Superior temporal gyrus (tissue), 1 donor: ENCODE data around the gene PLEKHG4B.

Experiments
- DNase-seq: peaks from one replicate; pipeline ENCODE4 v3.0.0-alpha.2; 2016; ENCODE audit errors: extremely low spot score

The PLEKHG4B gene

DNA sequence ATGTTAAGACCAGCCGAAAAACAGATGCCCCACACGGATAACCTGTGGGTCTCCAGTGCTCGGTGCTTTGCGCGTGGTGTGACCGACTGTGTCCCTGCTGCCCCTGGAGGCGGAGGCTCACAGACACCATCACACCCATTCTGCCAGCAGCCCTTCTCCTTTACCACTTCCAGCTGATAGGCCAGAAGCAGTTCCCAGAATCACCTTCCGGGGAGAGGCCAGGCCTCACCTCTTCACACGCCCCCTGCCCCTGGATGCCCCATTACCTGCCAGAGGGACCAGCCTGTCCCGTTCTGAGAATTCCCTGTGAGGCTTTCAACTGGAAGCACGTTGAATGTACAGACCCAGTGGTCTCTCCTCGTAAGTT lies 77.7 kb downstream of the PLEKHG4B start:
- DNase-seq = no peak

DNA sequence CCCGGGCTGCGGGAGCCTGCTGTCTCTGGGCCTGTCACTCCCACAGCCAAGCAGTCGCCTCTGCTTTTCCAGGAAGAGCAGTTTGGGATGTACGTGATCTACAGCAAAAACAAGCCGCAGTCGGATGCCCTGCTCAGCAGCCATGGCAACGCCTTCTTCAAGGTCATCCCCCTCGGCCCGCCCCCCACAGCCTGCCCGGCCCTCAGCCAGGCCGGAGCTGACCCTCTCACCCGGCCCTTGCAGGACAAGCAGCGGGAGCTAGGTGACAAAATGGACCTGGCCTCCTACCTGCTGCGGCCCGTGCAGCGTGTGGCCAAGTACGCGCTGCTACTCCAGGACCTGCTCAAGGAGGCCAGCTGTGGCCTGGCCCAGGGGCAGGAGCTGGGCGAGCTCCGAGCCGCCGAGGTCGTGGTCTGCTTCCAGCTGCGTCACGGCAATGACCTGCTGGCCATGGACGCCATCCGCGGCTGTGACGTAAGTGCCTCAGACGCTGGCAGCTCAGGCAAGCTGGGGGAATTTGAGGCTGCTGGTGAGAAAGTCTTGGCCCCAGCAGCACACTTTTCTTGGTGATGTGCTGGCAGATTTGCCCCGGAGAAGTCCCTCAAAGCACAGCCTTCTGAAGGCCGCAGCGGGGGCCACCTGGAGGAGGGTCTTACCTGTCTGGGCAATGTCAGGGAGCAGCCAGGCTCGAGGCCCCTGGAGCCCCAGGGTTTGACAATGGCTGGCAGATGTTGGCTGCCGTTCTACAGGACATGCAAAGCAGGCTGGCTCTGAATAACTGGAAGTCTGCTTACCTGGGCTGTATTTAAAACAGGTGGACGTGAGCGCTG lies 79.2 kb downstream of the PLEKHG4B start:
- DNase-seq = no peak

DNA sequence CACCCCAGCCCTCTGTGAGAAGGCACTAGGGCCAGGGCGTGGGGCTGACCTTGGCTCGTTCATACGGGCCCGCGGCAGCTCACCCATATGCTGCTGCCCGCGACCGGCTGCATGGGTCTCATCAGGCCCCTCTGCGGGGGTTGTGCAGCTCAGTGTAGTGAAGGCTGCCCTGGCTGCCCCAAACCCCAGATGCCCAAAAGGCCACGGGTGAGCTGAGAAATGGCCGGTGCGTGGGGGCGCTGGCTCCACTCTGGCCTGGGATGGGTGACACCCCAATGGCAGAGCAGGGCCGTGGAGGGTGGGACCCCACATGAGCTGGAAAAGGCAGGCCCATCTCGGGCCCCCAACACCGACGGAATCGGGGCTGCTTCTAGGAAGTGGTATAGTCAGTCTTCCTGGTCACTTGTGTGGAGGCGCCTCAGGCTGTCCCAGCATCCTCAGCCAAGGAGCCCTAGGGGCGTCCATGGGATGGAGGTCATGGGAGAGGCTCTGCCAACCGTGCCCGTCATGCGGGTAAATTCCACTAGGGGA lies 79.9 kb downstream of the PLEKHG4B start:
- no peak for DNase-seq

DNA sequence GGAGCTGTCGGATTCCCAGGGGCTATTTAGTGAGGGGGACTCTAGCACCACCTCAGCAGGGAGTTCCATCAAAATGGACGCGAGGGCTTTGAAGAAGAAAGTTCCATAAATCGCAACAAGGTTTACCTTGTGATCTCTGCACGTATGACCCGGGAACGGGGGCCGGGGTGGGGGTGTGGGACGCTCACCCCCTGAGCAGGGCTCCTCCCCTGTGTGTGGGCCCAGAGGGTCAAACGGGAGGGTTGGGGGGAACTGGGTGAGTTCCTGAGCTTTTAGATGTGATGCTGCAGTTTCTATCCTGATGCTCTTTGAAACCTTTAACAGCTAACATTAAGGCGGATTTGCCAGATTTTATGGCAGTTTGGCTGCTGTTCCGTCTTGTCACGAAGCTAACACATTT lies 80.5 kb downstream of the PLEKHG4B start:
- no peak for DNase-seq

DNA sequence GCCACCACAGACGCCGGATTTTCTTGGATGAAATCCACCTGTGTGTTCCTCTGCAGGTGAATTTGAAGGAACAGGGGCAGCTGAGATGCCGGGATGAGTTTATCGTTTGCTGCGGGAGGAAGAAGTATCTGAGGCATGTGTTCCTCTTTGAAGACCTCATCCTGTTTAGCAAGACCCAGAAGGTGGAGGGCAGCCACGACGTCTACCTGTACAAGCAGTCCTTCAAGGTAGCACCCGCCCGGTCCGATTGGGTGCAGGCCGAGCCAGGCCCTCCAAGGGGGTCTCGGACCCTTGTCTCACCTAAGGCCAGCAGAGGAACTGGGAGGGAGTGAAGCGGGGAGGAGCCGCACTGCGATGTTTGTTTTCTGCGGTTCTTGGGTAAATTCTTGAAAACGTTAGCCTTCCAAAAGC lies 80.9 kb downstream of the PLEKHG4B start:
- DNase-seq = no peak

DNA sequence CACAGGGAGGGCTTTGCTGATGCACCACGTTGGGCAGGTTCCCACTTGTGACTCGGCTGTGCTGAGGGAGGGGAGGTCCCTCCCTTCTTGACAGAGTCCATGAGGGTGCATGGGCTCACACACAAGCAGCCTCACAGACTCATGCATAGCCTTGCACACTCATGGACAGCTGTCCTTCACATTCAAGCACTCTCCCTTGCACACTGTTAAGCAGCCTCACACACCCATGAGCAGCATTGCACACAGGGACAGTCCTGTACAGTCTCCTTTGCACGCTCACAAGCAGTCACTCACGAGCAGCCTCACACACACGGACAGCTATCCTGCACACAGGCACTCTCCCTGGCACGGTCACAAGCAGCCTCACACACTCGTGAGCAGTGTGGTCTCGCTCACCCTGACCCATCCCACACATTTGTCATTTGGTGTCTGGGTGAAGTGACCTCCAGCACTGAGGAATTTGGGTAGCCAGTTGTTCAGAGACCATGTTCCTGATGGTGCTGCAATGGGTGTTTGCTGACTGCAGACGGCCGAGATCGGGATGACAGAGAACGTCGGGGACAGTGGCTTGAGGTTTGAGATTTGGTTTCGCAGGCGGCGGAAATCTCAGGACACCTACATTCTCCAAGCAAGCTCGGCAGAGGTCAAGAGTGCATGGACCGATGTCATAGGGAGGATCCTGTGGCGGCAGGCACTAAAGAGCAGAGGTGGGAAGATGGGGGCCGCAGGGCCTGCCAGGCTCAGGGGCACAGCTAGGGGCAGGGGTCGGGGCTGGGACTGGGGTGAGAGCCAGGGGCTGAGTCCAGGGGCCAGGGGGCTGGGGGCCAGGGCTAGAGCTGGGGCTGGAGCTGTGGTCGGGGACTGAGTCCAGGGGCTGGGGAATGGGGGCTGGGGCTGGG lies 81.7 kb downstream of the PLEKHG4B start:
- DNase-seq = no peak

DNA sequence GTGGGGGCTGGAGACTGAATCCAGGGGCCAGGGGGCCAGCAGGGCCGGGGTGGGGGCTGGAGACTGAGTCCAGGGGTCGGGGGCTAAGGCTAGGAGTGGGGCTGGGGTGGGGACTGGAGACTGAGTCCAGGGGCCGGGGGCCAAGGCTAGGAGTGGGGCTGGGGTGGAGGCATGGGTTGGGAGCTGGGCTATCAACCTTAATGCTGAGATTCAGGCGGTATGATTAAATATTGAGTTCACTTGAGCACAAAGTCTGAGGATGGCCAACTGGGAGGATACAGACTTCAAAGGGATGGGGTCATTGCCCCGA lies 82.3 kb downstream of the PLEKHG4B start:
- DNase-seq = no peak

DNA sequence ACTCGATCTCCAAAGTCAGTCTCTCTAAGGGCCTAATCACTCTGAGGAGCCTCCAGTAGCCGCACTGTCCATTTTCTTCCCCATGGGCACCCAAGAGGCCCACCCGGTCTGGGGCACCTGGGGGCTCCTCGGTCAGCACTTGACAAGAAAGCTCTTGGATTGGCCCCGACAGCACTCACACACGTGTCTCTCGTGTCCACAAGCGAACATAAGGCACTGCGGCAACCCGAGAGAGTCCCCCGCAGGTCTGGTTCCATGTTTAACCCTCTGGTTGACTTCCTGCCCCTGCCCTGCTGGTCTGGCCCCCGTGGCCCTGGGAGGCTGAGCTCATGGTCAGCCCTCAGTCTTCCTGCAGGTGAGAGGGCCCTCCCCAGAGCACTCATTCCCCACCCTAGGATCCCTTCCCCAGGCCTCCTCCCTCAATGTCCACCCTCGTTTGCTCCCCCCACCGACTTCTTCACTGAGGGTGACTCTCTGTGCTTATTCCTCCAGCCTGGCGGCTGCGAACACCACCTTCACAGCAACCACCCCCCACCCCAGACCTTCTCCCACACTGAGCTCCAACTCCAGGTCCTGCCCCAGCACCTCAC lies 83.0 kb downstream of the PLEKHG4B start:
- no peak for DNase-seq

DNA sequence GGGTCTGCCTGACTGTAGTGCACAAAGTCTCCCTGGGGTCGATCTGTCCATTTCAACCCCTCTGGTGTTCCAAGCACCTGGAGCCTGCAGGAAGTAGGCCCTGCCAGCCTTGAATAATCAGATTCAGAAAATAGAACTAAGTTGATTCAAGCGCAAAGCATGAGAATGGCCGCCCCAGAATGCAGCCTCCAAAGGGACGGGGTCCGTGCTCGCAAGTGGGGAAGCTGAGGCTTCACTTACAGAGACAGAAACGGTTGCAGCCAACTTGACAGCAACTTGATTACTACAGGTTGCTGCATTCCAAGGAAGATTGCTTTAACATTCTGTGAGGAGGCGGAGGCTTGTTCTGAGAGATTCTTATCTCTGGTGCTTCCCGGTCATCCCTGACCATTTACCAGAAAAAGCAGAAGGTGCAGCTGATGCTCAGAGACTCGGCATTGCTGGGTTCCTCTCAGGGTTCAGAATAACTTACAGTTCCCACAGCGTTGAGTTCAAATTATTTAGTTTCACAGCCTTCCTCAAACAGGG lies 84.4 kb downstream of the PLEKHG4B start:
- DNase-seq = no peak

DNA sequence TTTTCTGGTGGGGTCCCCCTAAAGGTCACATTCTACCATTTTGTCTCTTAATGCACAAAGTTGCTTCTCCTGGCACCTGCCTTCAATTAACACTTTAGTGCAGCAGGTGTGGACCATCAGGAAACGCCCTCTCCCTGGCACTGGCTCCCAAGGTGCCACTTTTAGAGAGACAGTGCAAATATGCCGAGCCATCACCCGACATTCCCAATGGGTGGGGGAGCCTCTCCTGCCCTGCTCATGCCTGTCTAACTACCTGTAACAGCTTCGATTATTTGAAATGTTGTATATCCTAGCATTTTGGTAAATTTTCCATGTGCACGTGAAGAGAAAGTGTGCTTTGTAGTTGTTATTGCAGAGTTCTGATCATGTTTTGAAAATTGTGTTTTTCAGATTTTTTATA lies 86.1 kb downstream of the PLEKHG4B start:
- no peak for DNase-seq

DNA sequence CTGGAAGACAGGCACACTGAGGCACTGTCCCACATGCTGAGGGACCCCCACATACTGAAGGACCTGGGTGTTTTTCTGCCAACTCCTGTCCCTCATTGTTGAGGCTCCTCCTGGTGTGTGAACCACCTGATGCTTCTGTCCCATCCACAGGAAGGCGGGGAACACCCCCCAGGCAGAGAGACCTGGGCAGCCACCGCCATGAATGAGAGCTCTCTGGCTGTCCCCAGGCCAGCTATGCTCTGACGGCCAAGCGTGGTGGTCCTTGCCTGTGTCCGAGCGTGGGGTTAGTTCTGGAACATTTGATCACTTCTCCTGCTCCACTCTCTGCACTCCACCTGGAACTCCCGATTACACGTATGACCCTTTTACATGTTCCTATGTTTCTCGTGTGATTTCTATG lies 87.4 kb downstream of the PLEKHG4B start:
- DNase-seq = no peak

DNA sequence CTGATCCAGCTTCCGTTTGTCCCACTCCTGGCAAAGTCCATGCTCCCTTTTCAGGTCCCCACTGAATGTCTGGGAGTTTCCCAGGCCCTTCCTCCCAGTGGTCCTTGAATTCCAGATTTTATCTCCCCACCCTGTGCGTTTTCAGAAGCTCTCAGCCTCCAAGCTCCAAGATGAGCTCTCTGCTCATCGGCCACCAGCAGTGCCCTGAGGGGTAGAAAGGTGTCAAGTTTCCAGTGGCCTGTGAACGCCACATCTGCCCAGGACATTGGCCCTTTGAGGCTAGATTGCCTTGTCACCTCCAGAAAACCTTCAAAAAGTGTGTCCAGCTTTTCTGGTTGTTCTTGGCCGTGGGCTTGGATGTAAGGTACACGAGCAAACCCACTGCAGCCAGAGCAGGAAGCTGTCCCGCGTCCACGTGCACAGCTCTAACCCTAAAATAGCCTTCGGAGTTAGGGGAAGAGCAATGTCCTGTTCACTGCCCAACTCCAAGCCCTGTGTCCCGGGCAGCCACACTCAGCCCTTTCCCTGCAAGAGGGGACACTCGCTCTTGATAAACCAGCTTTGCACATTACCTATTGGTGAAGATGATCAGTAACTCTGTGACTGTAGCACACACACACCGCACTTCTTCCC lies 88.4 kb downstream of the PLEKHG4B start:
- DNase-seq = no peak

DNA sequence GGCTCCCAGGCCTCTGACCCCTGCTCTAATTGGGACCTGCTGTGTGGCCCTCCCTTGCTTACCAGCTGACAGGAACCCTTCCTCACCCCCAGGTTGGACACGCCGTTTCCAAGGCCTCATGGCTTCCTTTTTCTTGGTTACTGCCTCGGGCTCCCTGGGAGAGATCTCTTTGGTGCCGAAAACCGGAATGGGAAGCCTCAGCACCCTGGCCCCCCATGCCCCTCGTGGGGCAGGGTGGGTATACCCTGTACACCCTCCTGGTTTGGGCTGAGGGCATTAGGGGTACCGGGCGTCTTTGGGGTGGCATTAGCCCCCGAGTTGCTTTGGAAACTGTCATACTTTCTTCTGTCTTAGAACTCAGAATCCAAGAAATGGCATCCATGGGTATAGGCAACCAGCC lies 89.2 kb downstream of the PLEKHG4B start:
- DNase-seq = no peak

DNA sequence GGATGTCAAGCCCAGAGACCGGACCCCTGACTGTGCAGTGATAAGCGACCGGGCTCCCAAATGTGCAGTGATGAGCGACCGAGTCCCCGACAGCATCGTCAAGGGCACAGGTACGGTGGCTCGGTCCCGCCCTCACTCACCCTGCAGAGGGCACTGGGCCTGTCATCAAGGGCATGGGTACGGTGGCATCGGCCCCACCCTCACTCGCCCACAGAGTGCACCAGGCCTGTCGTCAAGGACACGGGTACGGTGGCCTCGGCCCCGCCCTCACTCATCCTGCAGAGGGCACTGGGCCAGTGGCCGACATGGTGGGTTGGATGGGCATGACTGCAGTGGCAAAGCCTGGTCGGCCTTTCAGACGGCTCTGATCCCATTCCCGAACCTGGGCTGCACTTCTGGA lies 89.6 kb downstream of the PLEKHG4B start:
- no peak for DNase-seq

DNA sequence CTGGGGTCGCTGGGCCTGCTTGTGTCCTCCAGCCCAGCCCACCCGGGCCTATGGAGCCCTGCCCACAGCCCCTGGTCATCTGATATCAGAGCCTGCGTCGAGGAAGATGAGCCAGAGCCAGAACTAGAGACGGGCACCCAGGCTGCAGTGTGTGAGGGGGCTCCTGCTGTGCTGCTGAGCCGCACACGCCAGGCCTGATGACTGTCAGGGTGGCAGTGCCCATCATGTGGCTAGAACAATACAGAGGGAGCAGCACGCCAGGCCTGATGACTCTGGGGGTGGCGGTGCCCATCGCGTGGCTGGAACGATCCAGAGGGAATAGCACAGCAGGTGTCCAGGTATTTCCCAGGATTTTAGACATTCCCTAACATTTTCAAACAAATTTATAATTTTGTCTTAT lies 90.2 kb downstream of the PLEKHG4B start:
- DNase-seq = no peak

DNA sequence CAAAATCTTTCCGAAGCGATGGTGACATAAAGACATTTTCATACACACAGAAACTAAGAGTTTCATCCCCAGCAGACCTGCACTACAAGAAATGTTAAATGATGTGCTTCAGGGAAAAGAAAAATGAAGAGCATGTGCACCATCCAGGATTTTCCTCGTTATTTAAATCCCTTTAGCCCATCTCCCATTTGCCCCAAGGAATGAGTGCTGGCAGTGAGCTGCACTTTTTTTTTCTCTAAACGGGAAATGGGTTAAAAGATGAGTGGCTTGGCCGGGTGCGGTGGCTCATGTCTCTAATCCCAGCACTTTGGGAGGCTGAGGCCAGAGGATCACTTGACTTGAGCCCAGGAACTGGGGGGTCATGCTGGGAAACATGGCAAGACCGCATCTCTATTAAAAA lies 92.5 kb downstream of the PLEKHG4B start:
- DNase-seq = no peak

DNA sequence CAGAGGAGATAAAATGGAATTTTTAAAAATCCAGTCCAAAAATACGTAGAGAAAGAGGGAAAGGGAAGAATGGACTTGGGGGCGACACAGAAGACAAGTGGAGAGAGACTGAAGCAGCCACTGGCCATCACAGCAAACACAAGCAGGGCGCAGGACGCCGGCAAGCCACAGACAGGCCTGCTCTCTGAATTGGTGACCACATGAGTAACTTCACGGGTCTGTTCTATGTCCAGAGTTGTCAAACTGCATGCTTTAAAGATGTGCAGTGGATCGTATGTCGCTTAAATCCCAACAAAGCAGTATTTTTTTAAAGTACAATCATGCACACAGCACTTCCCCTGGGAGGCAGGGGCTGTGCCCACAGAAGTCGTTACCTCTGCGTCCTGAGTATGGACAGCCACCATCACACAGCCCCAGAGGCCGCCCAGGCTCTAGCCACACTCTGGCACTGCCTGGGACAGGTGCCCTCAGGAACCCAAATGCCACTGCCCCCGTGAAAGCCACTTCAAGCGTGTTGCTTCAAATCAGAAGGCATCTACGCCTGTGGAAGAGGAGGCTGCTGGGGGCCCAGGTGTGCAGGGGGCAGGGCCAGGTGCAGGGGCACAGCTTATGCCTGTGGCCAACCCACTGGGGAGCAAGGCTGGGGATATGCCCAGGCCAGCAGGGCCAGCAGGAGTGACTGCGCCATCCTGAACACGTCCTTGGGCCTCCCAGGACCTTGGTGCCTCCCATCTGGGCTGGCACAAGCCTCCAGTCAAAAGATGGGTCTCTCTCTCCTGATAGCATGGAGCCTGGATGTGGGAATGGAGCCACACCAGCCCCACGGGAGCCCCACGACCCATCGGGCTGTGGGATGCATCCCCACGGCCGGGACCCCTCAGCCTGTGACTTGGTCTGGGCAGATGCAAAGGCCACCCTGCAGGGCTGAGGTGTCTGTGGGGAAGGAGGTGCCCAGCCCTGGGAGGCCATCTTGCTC lies 93.4 kb downstream of the PLEKHG4B start:
- DNase-seq = no peak

DNA sequence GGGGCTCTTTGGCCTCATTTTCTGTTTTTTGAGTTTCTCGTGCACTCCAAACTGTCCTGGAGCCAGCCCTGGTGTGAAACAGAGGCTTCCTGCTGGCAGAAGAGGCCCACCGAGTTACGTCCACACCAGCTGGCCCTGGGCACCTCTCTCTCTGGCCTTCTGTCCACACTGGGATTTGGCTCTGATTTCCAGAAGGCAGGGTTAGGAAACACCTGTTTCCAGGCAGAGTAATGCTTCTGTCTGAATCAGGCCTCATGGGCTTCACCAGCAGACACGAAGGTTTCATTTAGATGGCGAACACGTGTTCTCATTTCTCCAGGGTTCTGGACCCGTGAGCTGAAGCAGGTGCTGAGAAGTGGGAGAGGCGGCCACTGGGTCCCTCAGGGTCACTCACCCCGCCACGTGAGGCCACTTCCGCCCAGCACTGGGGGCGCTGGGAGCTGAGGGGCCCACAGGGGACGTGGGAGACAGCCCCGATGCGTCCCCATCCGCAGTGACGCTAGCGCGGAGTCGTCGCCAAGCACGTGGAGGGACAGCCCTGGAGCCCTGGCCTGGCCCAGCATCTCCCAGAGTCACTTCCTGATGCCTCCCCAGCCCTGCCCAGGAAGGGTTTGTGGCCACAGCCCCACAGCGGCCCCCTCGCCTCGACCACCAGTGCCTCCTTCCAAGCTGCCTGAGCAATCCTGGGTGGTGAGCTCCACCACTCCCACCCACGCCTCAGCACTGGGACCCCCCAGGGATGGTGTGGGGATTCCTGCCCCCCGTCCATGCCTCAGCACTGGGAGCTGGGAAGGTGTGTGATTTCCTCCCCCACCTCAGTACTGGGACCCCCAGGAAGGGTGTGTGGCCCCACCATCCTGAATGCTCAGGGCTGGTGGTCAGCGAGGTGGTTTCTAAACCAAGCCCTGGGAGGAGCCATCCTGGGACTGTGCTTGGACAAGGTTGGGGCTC lies 94.4 kb downstream of the PLEKHG4B start:
- no peak for DNase-seq

DNA sequence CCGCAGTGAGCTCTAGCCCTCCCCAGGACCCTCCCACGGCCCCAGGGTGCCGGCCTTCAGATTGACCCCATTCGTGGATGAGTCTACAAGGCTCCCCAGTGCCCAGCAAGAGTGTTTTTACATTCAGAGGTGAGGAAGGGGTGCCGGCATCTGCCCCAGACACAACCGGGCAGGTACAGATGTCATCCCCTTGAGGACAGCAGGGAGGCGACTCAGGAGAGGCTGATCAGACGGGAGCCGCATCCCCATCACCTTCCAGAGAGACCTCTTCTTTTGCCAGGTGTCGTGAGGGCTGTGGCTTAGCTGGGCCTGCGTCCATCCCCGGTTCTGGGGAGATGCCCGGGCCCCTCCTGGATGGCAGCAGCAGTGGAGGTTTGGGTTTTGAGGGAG lies 95.1 kb downstream of the PLEKHG4B start:
- DNase-seq = no peak
